ENCODE data around the gene TLR7.

DNA sequence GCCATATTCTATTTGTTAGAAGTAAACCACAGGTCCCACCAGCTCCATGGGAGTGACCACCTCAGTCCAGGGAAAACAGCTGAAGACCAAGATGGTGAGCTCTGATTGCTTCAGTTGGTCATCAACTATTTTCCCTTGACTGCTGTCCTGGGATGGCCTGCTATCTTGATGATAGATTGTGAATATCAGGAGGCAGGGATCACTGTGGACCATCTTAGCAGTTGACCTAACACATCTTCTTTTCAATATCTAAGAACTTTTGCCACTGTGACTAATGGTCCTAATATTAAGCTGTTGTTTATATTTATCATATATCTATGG, 55.7 kb downstream of the TLR7 start:
- TF ChIP-seq, protein P1, sequence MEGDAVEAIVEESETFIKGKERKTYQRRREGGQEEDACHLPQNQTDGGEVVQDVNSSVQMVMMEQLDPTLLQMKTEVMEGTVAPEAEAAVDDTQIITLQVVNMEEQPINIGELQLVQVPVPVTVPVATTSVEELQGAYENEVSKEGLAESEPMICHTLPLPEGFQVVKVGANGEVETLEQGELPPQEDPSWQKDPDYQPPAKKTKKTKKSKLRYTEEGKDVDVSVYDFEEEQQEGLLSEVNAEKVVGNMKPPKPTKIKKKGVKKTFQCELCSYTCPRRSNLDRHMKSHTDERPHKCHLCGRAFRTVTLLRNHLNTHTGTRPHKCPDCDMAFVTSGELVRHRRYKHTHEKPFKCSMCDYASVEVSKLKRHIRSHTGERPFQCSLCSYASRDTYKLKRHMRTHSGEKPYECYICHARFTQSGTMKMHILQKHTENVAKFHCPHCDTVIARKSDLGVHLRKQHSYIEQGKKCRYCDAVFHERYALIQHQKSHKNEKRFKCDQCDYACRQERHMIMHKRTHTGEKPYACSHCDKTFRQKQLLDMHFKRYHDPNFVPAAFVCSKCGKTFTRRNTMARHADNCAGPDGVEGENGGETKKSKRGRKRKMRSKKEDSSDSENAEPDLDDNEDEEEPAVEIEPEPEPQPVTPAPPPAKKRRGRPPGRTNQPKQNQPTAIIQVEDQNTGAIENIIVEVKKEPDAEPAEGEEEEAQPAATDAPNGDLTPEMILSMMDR (IDR thresholded peaks at IDR 0.05), result no peak
- no peak for TF ChIP-seq POLR2AphosphoS5 (IDR thresholded peaks at IDR 0.05)

Data from gastroesophageal sphincter (tissue), 3 donors.